ENCODE results near the gene KCND3. TPM values are rescaled to one million over a fixed set of nuclear protein-coding genes. Genes with fewer than 3 reads are reported as not detected.

KCND3 gene
- total RNA-seq, 1 experiment from 2014 or later: not detected

- BruUV-seq (replicated peaks): no TSS peak
- H3K27me3 Mint-ChIP-seq (ENCODE audit: insufficient read depth, unreplicated experiment): no peaks in the 10 kb centered on the region
- TF ChIP-seq CTCF (IDR thresholded peaks at IDR 0.05; ENCODE audit: unreplicated experiment): no peak
- H3K4me3 Mint-ChIP-seq (ENCODE audit: unreplicated experiment): peak overlapping the region; percentile 82
- peaks cover 17% of the 10 kb centered on the region for H3K4me1 Mint-ChIP-seq (ENCODE audit: insufficient read depth, unreplicated experiment)
- ChIA-PET CTCF (interaction anchor here (0.7 to 9.9 kb wide), 8 partner anchors 10 to 232 kb away, joined by 3 to 94 read pairs (median 5); no protein-coding TSS in a partner anchor), POLR2A (interaction anchor here (1.3 to 4.8 kb wide), 13 partner anchors 9 to 601 kb away, joined by 4 to 86 read pairs (median 11); partner anchors contain the start of genes ATP5PB, DDX20, RAP1A and WDR77)
- H3K27ac Mint-ChIP-seq (ENCODE audit: low read depth, unreplicated experiment): peak overlapping the region; percentile 94
- intact Hi-C loops (cut with micrococcal nuclease): no loop called here
- H3K9me3 Mint-ChIP-seq (ENCODE audit: unreplicated experiment): no peaks in the 10 kb centered on the region
- no peaks in the 10 kb centered on the region for H3K36me3 Mint-ChIP-seq (ENCODE audit: insufficient read depth, unreplicated experiment)
- DNase-seq (ENCODE audit: unreplicated experiment): no peak
These were observed 249.3 kb downstream of the KCND3 start for GRCh38 chr1:111739925-111740765.

GRCh38 chr1:111739194-111739924 lies 250.1 kb downstream of the KCND3 start, which contains the start of gene INKA2:
TSS of gene INKA2 (minus strand) at chr1:111739395. CDS start at chr1:111739242, 153 bp downstream.
- POLR2A ChIA-PET: interaction anchor here (0.5 to 4.8 kb wide), 27 partner anchors 8 to 917 kb away, joined by 3 to 86 read pairs (median 5); partner anchors contain the start of genes ATP5PB, DDX20, RAP1A and WDR77
- no peak for TF ChIP-seq CTCF (IDR thresholded peaks at IDR 0.05; ENCODE audit: unreplicated experiment)
- Mint-ChIP-seq H3K4me3 (ENCODE audit: unreplicated experiment) (peak within 1 kb of the TSS; percentile 82), H3K27ac (ENCODE audit: low read depth, unreplicated experiment) (peak within 1 kb of the TSS; percentile 94), H3K27me3 (ENCODE audit: insufficient read depth, unreplicated experiment) (no peaks in the 10 kb centered on the region), H3K36me3 (ENCODE audit: insufficient read depth, unreplicated experiment) (no peaks in the 10 kb centered on the region), H3K4me1 (ENCODE audit: insufficient read depth, unreplicated experiment) (peaks cover 17% of the 10 kb centered on the region), H3K9me3 (ENCODE audit: unreplicated experiment) (no peaks in the 10 kb centered on the region)
- DNase-seq (ENCODE audit: unreplicated experiment): peak; percentile 92
- intact Hi-C loops (cut with micrococcal nuclease): no loop called here
- CTCF ChIA-PET: interaction anchor here (0.7 to 9.9 kb wide), 13 partner anchors 8 to 249 kb away, joined by 3 to 94 read pairs (median 5); no protein-coding TSS in a partner anchor
- BruUV-seq (replicated peaks): no TSS peak

GRCh38 chr1:111738436-111739193 lies 250.9 kb downstream of the KCND3 start:
- H3K4me1 Mint-ChIP-seq (ENCODE audit: insufficient read depth, unreplicated experiment): peaks cover 17% of the 10 kb centered on the region
- no peaks in the 10 kb centered on the region for H3K9me3 Mint-ChIP-seq (ENCODE audit: unreplicated experiment)
- H3K4me3 Mint-ChIP-seq (ENCODE audit: unreplicated experiment): peak overlapping the region; percentile 82
- peak; percentile 84 for DNase-seq (ENCODE audit: unreplicated experiment)
- CTCF ChIA-PET: interaction anchor here (0.7 to 9.9 kb wide), 15 partner anchors 9 to 1702 kb away, joined by 3 to 94 read pairs (median 4); no protein-coding TSS in a partner anchor
- POLR2A ChIA-PET: interaction anchor here (0.5 to 4.8 kb wide), 30 partner anchors 8 to 918 kb away, joined by 3 to 86 read pairs (median 5); partner anchors contain the start of genes ATP5PB, DDX20, RAP1A and WDR77
- no peaks in the 10 kb centered on the region for H3K36me3 Mint-ChIP-seq (ENCODE audit: insufficient read depth, unreplicated experiment)
- peak overlapping the region; percentile 94 for H3K27ac Mint-ChIP-seq (ENCODE audit: low read depth, unreplicated experiment)
- no peaks in the 10 kb centered on the region for H3K27me3 Mint-ChIP-seq (ENCODE audit: insufficient read depth, unreplicated experiment)
- intact Hi-C loops (cut with micrococcal nuclease): no loop called here
- TF ChIP-seq CTCF (IDR thresholded peaks at IDR 0.05; ENCODE audit: unreplicated experiment): no peak
- no TSS peak for BruUV-seq (replicated peaks)

Data from MCF 10A (cell line).